ENCODE results near the gene ZNF18. TPM values are rescaled to one million over a fixed set of nuclear protein-coding genes. Genes with fewer than 3 reads are reported as not detected.

ZNF18 gene
- 6.2 and 10.1 TPM in 2 replicates for total RNA-seq (ENCODE audit: low replicate concordance)

GRCh38 chr17:11997147-11997971 lies at the start of gene ZNF18:
TSS of gene ZNF18 (minus strand) at chr17:11997475. CDS start at chr17:11992829, 4,646 bp downstream.

GRCh38 chr17:12020642-12021622 lies 23.7 kb upstream of the ZNF18 start, which contains the start of gene MAP2K4:
TSS of gene MAP2K4 (plus strand) at chr17:12020877. CDS start at chr17:12020887, 10 bp downstream.

Other genes starting within 250 kb of the ZNF18 start
- gene MAP2K4, start 23.4 kb upstream of the ZNF18 start, total RNA-seq (ENCODE audit: low replicate concordance): 15.4 and 21.0 TPM in 2 replicates